Measurements from ENCODE around the gene PDLIM3. TPM values are rescaled to one million over a fixed set of nuclear protein-coding genes. Genes with fewer than 3 reads are reported as not detected.

The PDLIM3 gene
- total RNA-seq, 1 donor from 2014 or later = 63.0 TPM

- H3K27ac Mint-ChIP-seq (ENCODE audit: unreplicated experiment) = peak overlapping the region; percentile 59
- H3K4me1 Mint-ChIP-seq (ENCODE audit: low read depth) = peaks cover 18% of the 10 kb centered on the region
- TF ChIP-seq, protein P1, sequence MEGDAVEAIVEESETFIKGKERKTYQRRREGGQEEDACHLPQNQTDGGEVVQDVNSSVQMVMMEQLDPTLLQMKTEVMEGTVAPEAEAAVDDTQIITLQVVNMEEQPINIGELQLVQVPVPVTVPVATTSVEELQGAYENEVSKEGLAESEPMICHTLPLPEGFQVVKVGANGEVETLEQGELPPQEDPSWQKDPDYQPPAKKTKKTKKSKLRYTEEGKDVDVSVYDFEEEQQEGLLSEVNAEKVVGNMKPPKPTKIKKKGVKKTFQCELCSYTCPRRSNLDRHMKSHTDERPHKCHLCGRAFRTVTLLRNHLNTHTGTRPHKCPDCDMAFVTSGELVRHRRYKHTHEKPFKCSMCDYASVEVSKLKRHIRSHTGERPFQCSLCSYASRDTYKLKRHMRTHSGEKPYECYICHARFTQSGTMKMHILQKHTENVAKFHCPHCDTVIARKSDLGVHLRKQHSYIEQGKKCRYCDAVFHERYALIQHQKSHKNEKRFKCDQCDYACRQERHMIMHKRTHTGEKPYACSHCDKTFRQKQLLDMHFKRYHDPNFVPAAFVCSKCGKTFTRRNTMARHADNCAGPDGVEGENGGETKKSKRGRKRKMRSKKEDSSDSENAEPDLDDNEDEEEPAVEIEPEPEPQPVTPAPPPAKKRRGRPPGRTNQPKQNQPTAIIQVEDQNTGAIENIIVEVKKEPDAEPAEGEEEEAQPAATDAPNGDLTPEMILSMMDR (IDR thresholded peaks at IDR 0.05) = no peak
- no peaks in the 10 kb centered on the region for H3K27me3 Mint-ChIP-seq (ENCODE audit: low read depth)
- H3K36me3 Mint-ChIP-seq (ENCODE audit: low read depth) = no peaks in the 10 kb centered on the region
- no peak for DNase-seq (ENCODE audit: low spot score)
- no peaks in the 10 kb centered on the region for H3K9me3 Mint-ChIP-seq (ENCODE audit: low read depth)
- peak overlapping the region; percentile 76 for H3K4me3 Mint-ChIP-seq (ENCODE audit: unreplicated experiment)
Observed at GRCh38 chr4:185472103-185472542, 63.2 kb downstream of the PDLIM3 start.

DNA sequence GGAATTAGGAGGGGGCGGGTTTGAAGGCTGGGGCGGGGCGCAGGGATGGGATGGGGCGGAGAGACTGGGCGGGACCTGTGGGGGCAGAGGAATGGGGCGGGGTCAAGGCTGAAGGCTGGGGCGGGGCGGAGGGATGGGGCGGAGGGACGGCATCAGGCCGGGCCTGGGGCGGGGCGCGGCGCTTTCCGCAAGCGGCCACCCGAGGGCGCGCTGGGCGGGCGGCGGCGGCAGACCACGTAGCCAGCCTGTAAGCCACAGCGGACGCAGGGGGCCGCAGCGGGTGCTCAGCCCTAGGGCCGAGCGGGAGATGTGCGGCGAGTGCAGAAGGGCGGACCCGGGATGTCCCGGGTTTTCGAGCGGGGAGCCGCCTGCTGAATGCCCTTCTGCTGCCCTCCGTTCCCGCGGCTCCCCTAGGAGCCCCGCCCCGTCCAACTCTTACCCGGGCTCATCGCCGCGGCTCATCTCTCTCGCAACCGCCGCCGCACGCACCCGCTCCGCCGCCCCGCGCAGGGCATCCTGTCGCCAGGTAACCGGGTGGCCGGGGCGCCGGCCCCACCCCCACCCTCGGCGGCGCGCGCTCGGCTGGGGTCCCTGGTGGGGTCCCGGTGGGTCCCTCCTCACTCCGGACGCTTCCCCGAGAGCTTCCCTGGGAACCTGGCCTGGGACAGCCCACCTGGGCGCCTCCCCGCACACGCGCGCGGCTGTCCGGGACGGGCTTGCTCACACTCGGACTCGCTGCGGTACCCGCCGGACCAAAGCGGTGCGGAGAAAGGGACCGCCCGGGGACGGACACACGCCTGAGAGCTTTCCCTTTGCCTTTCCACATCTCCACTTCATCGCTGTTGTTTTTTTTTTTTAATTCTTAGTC lies 63.8 kb downstream of the PDLIM3 start, which contains the start of gene CCDC110:
TSS of gene CCDC110 (minus strand) at position 499 of the 868 bp plus-strand sequence. CDS start at position 449, 50 bp downstream.
- Mint-ChIP-seq H3K4me3 (ENCODE audit: unreplicated experiment) (peak within 1 kb of the TSS; percentile 84), H3K27ac (ENCODE audit: unreplicated experiment) (peak within 1 kb of the TSS; percentile 71), H3K36me3 (ENCODE audit: low read depth) (no peaks in the 10 kb centered on the region), H3K9me3 (ENCODE audit: low read depth) (no peaks in the 10 kb centered on the region), H3K4me1 (ENCODE audit: low read depth) (peaks cover 24% of the 10 kb centered on the region), H3K27me3 (ENCODE audit: low read depth) (no peaks in the 10 kb centered on the region)
- TF ChIP-seq, protein P1 (IDR thresholded peaks at IDR 0.05) = peak; percentile 88
- DNase-seq (ENCODE audit: low spot score) = no peak

DNA sequence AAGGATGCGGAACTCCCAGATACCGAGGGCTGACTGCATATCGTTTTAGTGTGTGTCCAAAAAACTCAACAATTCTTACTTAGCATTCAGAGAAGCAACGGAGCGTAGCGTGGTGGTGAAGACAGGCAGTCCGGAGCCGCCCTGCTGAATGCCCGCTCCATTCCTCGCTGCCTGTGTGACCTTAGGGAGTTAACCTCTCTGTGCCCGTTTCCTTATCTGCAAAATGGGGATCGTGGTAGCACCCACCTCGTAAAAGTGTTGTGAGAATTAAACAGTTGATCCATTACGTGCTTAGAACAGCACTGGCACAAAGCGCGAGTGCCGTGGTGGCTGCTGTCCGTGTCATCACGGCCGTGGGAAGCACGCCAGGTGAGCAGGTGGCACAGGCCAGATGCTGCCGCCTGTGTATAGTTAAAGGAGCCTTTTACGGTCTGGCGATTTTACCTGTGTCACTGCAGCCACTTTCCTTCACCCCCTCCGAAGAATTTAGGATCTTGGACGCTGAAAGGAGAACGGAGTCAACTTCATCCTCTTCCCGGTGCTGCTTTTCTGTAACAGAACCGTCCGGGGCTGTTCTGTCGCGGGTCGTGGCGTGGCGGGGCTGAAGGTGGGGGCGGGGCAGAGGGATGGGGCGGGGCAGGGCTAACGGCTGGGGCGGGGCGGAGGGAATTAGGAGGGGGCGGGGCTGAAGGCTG lies 64.7 kb downstream of the PDLIM3 start:
- no peaks in the 10 kb centered on the region for H3K36me3 Mint-ChIP-seq (ENCODE audit: low read depth)

GRCh38 chr4:185469580-185470154 lies 65.6 kb downstream of the PDLIM3 start:
- no peak for DNase-seq (ENCODE audit: low spot score)
- H3K27ac Mint-ChIP-seq (ENCODE audit: unreplicated experiment) = no peak overlapping the region
- TF ChIP-seq, protein P1 (IDR thresholded peaks at IDR 0.05) = no peak
- H3K4me1 Mint-ChIP-seq (ENCODE audit: low read depth) = peaks cover 40% of the 10 kb centered on the region
- no peaks in the 10 kb centered on the region for H3K36me3 Mint-ChIP-seq (ENCODE audit: low read depth)
- H3K9me3 Mint-ChIP-seq (ENCODE audit: low read depth) = no peaks in the 10 kb centered on the region
- no peak overlapping the region for H3K4me3 Mint-ChIP-seq (ENCODE audit: unreplicated experiment)
- no peaks in the 10 kb centered on the region for H3K27me3 Mint-ChIP-seq (ENCODE audit: low read depth)

More for the DNA sequence above, 64.7 kb downstream of the PDLIM3 start:
- Mint-ChIP-seq H3K27me3 (ENCODE audit: low read depth) (no peaks in the 10 kb centered on the region), H3K4me1 (ENCODE audit: low read depth) (peaks cover 31% of the 10 kb centered on the region), H3K9me3 (ENCODE audit: low read depth) (no peaks in the 10 kb centered on the region), H3K27ac (ENCODE audit: unreplicated experiment) (peak overlapping the region; percentile 71), H3K4me3 (ENCODE audit: unreplicated experiment) (peak overlapping the region; percentile 84)
- no peak for DNase-seq (ENCODE audit: low spot score)
- TF ChIP-seq, protein P1 (IDR thresholded peaks at IDR 0.05) = no peak

DNA sequence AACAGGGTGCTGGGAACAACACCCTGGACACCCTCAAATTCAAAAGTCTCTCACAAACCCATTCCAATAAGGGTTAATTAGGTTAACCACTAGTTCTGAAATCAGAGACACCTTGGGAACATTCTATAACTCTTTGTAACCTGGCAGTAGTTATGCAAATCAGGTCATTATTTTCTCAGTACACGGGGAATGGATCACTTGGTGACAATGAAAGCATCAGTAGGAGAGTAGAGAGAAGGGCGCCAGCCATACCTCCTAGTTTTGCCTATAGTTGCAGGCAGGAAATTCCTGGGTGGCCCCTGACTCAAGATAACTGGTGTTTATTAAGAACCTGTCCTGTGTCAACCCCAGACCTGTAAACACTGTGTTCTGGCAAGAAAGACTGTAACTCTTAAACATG lies 66.3 kb downstream of the PDLIM3 start:
- TF ChIP-seq, protein P1 (IDR thresholded peaks at IDR 0.05) = no peak
- no peaks in the 10 kb centered on the region for H3K9me3 Mint-ChIP-seq (ENCODE audit: low read depth)
- H3K27me3 Mint-ChIP-seq (ENCODE audit: low read depth) = no peaks in the 10 kb centered on the region
- no peaks in the 10 kb centered on the region for H3K36me3 Mint-ChIP-seq (ENCODE audit: low read depth)
- no peak for DNase-seq (ENCODE audit: low spot score)
- peaks cover 40% of the 10 kb centered on the region for H3K4me1 Mint-ChIP-seq (ENCODE audit: low read depth)
- H3K4me3 Mint-ChIP-seq (ENCODE audit: unreplicated experiment) = no peak overlapping the region
- no peak overlapping the region for H3K27ac Mint-ChIP-seq (ENCODE audit: unreplicated experiment)
